Sigmoid colon (tissue), 4 donors: ENCODE data around the gene ASTL.

ENCODE experiments used
- EP300 ChIP-seq, 4 donors: sonication (generic); formaldehyde crosslinking; IDR thresholded peaks; one replicate each; pipeline ENCODE4 v1.6.1; 2017; ENCODE audit warnings: antibody characterized with exemption in 4 of 4
- POLR2A ChIP-seq, 2 donors: fragments of 450-650 bp; IDR thresholded peaks; one replicate each; pipeline ENCODE4 v1.6.1; 2016; ENCODE audit warnings: antibody characterized with exemption in 2 of 2, mild to moderate bottlenecking in 2 of 2, moderate library complexity in 2 of 2
- POLR2AphosphoS5 ChIP-seq, 4 donors: sonication (generic); formaldehyde crosslinking; IDR thresholded peaks; one replicate each; pipeline ENCODE4 v1.6.1; 2017; ENCODE audit warnings: antibody characterized with exemption in 4 of 4
- TF ChIP-seq, protein P1 (sequence below), 4 experiments: fragments of 450-650 bp in 3 of 4; fragments of 200-600 bp in 1 of 4; IDR thresholded peaks; one replicate each; pipeline ENCODE4 v1.5.1; 2016 to 2019; ENCODE audit warnings: antibody characterized with exemption in 4 of 4, mild to moderate bottlenecking in 3 of 4, moderate library complexity in 2 of 4

GRCh38 chr2:96137321-96138178, 752 bp downstream of the ASTL start:
- TF ChIP-seq, protein P1, sequence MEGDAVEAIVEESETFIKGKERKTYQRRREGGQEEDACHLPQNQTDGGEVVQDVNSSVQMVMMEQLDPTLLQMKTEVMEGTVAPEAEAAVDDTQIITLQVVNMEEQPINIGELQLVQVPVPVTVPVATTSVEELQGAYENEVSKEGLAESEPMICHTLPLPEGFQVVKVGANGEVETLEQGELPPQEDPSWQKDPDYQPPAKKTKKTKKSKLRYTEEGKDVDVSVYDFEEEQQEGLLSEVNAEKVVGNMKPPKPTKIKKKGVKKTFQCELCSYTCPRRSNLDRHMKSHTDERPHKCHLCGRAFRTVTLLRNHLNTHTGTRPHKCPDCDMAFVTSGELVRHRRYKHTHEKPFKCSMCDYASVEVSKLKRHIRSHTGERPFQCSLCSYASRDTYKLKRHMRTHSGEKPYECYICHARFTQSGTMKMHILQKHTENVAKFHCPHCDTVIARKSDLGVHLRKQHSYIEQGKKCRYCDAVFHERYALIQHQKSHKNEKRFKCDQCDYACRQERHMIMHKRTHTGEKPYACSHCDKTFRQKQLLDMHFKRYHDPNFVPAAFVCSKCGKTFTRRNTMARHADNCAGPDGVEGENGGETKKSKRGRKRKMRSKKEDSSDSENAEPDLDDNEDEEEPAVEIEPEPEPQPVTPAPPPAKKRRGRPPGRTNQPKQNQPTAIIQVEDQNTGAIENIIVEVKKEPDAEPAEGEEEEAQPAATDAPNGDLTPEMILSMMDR (IDR thresholded peaks at IDR 0.05), result no peak
- TF ChIP-seq POLR2A (IDR thresholded peaks at IDR 0.05), result no peak
- TF ChIP-seq EP300 (IDR thresholded peaks at IDR 0.05), result no peak
- no peak for TF ChIP-seq POLR2AphosphoS5 (IDR thresholded peaks at IDR 0.05)
